Measurements from ENCODE around the gene REM2. TPM values are rescaled to one million over a fixed set of nuclear protein-coding genes. Genes with fewer than 3 reads are reported as not detected.

REM2 gene
- total RNA-seq, 2 experiments from 2014 or later = 1.5 to 5.7 TPM

DNA sequence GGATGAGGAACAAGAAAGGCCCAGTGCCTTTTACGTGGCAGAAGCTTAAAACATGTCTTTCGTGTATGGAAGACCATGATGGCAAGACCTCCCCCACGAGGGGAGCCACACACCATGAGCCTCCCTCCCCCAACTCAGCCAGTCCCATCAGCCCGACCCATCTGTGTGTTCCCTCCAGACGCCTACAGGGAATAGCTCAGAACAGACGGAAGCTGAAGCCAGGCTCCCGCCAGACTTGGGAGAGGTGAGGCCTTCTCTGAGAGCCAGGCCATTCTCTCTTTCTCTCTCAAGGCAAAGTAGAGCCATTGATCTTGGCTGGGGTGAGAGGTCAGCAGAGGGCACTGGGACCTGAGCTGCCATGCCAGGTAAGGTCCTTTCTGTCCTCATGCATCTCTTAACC is 9.5 kb downstream of the REM2 start:
- Histone ChIP-seq H4K20me1 (ENCODE audit: insufficient read depth, low read length) (no peaks in the 10 kb centered on the region), H3K4me1 (ENCODE audit: insufficient read depth, low read length, poor library complexity, severe bottlenecking) (peaks cover 53% of the 10 kb centered on the region), H3K27ac (ENCODE audit: low read depth, low read length, poor library complexity, severe bottlenecking) (peak overlapping the region; percentile 51), H3K9me3 (ENCODE audit: low read length) (no peaks in the 10 kb centered on the region), H3K4me3 (ENCODE audit: low read depth, low read length, poor library complexity, severe bottlenecking) (no peak overlapping the region), H3K4me2 (ENCODE audit: low read length) (peak overlapping the region; percentile 49), H3K36me3 (ENCODE audit: insufficient read depth, low read length) (peaks cover 1% of the 10 kb centered on the region; the same call in 1 of the 2 replicates), H3K9me2 (ENCODE audit: insufficient read depth, low read length) (no peaks in the 10 kb centered on the region), H2AFZ (ENCODE audit: low read length) (no peak overlapping the region), H3K79me2 (ENCODE audit: insufficient read depth, low read depth, low read length) (no peaks in the 10 kb centered on the region)
- DNase-seq (ENCODE audit: low spot score) = no peak
- ChIA-PET CTCF (ENCODE audit: unreplicated experiment) (interaction anchor here (0.6 kb wide), 1 partner anchor 26 kb away, joined by 3 read pairs; no protein-coding TSS in a partner anchor), POLR2A (interaction anchor here (0.6 to 1.6 kb wide), 2 partner anchors 9 to 26 kb away, joined by 3 to 6 read pairs; partner anchors contain the start of genes RBM23 and REM2)
- no TSS peak for BruUV-seq (replicated peaks)
- intact Hi-C loops (cut with micrococcal nuclease; ENCODE audit: unreplicated experiment) = no loop called here
- no peak for TF ChIP-seq EZH2phosphoT487 (IDR thresholded peaks at IDR 0.05; ENCODE audit: borderline replicate concordance, low read depth, low read length)
- TF ChIP-seq, protein P1, sequence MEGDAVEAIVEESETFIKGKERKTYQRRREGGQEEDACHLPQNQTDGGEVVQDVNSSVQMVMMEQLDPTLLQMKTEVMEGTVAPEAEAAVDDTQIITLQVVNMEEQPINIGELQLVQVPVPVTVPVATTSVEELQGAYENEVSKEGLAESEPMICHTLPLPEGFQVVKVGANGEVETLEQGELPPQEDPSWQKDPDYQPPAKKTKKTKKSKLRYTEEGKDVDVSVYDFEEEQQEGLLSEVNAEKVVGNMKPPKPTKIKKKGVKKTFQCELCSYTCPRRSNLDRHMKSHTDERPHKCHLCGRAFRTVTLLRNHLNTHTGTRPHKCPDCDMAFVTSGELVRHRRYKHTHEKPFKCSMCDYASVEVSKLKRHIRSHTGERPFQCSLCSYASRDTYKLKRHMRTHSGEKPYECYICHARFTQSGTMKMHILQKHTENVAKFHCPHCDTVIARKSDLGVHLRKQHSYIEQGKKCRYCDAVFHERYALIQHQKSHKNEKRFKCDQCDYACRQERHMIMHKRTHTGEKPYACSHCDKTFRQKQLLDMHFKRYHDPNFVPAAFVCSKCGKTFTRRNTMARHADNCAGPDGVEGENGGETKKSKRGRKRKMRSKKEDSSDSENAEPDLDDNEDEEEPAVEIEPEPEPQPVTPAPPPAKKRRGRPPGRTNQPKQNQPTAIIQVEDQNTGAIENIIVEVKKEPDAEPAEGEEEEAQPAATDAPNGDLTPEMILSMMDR (conservative IDR thresholded peaks at IDR 0.05; ENCODE audit: low read length) = no peak

DNA sequence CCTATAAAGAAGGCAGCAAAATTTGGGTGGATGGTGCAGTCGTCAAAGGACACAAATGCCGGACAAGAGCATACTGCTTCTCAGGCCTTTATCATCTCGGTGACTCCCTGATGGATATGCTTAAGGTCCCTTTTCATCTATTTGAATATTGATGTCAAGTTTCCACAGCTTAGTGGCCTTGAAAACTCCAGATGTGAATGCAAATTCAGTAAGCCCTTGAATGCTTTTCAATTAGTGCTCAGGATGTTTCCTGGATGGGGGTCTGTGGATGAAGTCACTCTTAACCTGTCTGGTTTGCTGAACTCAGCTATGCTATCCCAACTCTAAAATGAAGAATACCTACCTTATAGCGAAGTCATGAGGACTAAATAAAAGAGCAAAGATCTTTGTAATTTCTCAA is 10.7 kb downstream of the REM2 start:
- TF ChIP-seq, protein P1 (conservative IDR thresholded peaks at IDR 0.05; ENCODE audit: low read length) = no peak
- TF ChIP-seq EZH2phosphoT487 (IDR thresholded peaks at IDR 0.05; ENCODE audit: borderline replicate concordance, low read depth, low read length) = no peak
- peaks cover 13% of the 10 kb centered on the region; the same call in 1 of the 2 replicates for H3K36me3 ChIP-seq (ENCODE audit: insufficient read depth, low read length)
- H3K9me2 ChIP-seq (ENCODE audit: insufficient read depth, low read length) = no peaks in the 10 kb centered on the region
- H2AFZ ChIP-seq (ENCODE audit: low read length) = no peak overlapping the region; the same call in 1 of the 2 replicates
- intact Hi-C loops (cut with micrococcal nuclease; ENCODE audit: unreplicated experiment) = no loop called here
- H3K27ac ChIP-seq (ENCODE audit: low read depth, low read length, poor library complexity, severe bottlenecking) = peak overlapping the region; percentile 51
- peak overlapping the region; percentile 5 for H3K4me3 ChIP-seq (ENCODE audit: low read depth, low read length, poor library complexity, severe bottlenecking)
- no TSS peak for BruUV-seq (replicated peaks)
- no peaks in the 10 kb centered on the region for H3K9me3 ChIP-seq (ENCODE audit: low read length)
- ChIA-PET POLR2A (interaction anchor here (1.0 to 1.6 kb wide), 3 partner anchors 10 to 264 kb away, joined by 3 to 6 read pairs (median 3); partner anchors contain the start of gene REM2), CTCF (ENCODE audit: unreplicated experiment) (interaction anchor here (0.5 to 0.7 kb wide), 2 partner anchors 11 to 33 kb away, joined by 3 read pairs; partner anchors contain the start of gene REM2)
- H3K4me2 ChIP-seq (ENCODE audit: low read length) = peak overlapping the region; percentile 49
- peaks cover 47% of the 10 kb centered on the region for H3K4me1 ChIP-seq (ENCODE audit: insufficient read depth, low read length, poor library complexity, severe bottlenecking)
- no peaks in the 10 kb centered on the region for H4K20me1 ChIP-seq (ENCODE audit: insufficient read depth, low read length)
- H3K79me2 ChIP-seq (ENCODE audit: insufficient read depth, low read depth, low read length) = no peaks in the 10 kb centered on the region
- peak; percentile 71 for DNase-seq (ENCODE audit: low spot score)

DNA sequence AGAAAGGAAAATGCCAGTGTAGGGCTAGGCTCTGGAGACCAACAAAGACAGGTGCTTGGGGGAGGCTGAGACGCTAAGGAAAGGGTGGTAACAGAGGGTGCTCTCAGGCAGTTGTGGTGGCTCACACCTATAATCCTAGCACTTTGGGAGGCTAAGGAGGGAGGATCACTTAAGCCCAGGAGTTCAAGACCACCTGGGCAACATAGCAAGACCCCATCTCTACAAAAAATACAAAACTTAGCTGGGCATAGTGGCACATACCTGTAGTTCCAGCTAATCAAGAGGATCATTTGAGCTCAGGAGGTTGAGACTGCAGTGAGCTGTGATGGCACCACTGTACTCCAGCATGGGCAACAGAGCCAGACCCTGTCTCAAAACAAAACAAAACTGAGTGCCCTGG is 12.4 kb downstream of the REM2 start:
- intact Hi-C loops (cut with micrococcal nuclease; ENCODE audit: unreplicated experiment) = no loop called here
- CTCF ChIA-PET (ENCODE audit: unreplicated experiment) = no interaction called here
- Histone ChIP-seq H3K79me2 (ENCODE audit: insufficient read depth, low read depth, low read length) (no peaks in the 10 kb centered on the region), H3K27ac (ENCODE audit: low read depth, low read length, poor library complexity, severe bottlenecking) (no peak overlapping the region), H3K4me2 (ENCODE audit: low read length) (no peak overlapping the region), H4K20me1 (ENCODE audit: insufficient read depth, low read length) (no peaks in the 10 kb centered on the region), H3K9me3 (ENCODE audit: low read length) (no peaks in the 10 kb centered on the region), H3K4me1 (ENCODE audit: insufficient read depth, low read length, poor library complexity, severe bottlenecking) (peaks cover 39% of the 10 kb centered on the region), H3K4me3 (ENCODE audit: low read depth, low read length, poor library complexity, severe bottlenecking) (no peak overlapping the region), H2AFZ (ENCODE audit: low read length) (no peak overlapping the region), H3K36me3 (ENCODE audit: insufficient read depth, low read length) (peaks cover 25% of the 10 kb centered on the region), H3K9me2 (ENCODE audit: insufficient read depth, low read length) (no peaks in the 10 kb centered on the region)
- no TSS peak for BruUV-seq (replicated peaks)
- POLR2A ChIA-PET = interaction anchor here (0.6 to 1.3 kb wide), 2 partner anchors 10 to 23 kb away, joined by 3 to 4 read pairs; partner anchors contain the start of gene LRP10
- no peak for DNase-seq (ENCODE audit: low spot score)
- TF ChIP-seq, protein P1 (conservative IDR thresholded peaks at IDR 0.05; ENCODE audit: low read length) = no peak
- TF ChIP-seq EZH2phosphoT487 (IDR thresholded peaks at IDR 0.05; ENCODE audit: borderline replicate concordance, low read depth, low read length) = no peak

Measured in OCI-LY7 (cell line).